LoVo (cell line): ENCODE results near the gene ATP5F1D.

Source experiments
- DNase-seq: peaks from one replicate; pipeline ENCODE4 v3.0.0-alpha.2; 2016; ENCODE audit warnings: low spot score

The ATP5F1D gene

DNA sequence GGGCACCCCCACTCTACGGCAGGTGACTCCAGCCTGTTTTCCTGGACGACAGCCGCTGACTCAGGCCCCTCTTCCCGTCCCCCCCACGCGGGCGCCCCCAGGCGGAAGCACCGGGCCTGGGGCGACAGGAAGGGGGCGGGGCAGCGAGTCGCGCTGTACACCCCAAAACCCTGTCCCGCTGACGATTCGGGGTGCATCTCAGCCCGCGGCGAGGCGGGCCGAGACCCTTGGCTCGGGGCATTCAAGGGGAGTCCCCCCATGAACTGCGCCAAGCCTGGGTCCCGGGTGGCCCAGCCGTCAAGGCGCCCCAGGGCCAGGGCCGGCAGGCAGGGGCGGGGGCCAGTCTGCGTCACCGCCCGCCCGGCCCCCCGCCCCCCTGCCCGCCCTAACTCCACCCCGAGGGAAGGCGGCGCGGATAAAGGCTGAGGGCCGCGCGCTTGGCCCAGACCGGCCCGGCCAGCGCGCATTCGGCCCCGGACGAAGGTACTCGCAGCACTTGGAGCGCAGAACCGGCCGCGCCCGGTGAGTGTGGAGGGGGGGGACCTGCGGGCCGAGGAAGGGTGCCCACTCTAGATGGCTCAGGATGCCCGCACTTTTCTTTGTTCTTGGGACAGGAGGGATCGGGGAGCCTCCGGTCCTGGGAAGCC lies 6.7 kb downstream of the ATP5F1D start, which contains the start of gene MIDN:
TSS of gene MIDN (plus strand) at position 445 of the 647 bp plus-strand sequence. CDS start 1,714 bp downstream, outside the sequence.
- DNase-seq: peak; percentile 78

DNA sequence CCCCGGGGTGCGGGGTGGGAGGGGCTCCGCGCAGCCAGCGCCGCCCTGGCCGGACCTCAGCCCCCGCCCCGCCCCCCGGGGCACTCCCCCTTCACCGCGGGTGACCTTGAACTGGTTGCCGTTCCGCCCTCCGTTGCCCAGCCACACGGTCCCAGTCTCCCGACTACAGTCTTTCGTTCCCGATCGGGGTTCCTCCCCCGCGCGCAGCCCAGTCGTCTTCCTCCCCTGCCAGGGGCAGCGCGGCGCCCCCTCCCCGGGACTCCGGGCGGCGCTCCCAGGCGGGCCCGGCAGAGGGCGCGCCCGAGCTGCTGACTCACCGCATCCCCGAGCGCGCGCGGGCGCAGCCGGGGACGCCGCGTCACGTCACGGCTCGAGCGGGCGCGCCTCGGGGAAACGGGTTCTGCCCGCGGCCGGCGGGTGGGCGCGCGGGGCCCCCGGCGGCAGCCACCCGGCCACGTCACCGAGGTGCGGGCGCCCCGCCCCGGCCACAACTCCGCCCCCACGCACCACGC lies 7.3 kb downstream of the ATP5F1D start:
- peak; percentile 66 for DNase-seq

DNA sequence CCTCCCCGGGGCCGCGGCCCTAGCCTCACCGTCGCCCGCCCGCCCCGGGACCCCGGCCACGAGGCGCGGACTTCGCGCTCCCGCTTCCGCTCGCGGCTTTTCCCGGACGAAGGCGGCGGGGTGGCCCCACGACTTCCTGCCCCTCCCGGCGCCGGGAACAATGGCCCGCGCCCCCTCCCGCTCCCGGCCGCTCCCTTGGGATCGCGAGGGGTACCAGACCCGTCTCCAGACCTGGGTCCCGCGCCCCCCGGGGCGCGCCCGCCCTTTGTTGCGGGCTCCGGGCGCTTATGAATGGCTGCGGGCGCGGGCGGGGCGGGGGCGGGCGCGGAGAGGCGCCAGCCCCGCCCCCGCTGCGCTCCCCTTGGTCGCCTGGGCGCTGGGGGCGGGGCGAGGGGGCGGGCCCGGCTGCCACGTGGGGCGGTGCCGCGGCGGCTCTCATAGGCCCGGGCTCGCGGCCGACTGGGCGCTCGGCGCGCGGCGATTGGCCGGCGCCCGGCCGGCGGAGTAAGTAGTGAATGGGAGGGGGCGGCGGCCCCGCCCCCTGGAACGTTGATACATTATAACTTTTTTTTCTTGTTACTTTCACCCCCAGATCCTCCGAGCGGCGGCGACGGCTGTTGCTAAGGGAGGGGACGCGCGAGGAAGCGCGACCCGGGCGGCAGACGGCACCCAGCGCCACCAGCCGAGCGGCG lies 7.9 kb downstream of the ATP5F1D start:
- DNase-seq: peak; percentile 94

DNA sequence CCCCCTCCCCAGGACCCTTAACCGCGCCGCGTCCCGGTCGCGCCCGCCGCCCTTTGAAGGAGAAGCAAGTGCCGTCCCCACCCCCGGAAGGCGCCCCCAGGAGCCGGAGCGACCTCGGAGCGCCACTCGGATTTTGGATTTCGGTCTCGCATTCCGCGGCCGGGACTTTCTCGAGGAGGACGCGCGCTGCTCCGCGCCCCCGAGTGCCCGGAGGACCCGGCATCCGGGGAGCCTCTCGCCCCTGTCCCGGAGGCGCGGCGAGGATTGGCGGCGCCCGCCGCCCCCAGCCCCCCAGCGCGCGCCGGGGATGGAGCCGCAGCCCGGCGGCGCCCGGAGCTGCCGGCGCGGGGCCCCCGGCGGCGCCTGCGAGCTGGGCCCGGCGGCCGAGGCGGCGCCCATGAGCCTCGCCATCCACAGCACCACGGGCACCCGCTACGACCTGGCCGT lies 8.5 kb downstream of the ATP5F1D start:
- DNase-seq: no peak

DNA sequence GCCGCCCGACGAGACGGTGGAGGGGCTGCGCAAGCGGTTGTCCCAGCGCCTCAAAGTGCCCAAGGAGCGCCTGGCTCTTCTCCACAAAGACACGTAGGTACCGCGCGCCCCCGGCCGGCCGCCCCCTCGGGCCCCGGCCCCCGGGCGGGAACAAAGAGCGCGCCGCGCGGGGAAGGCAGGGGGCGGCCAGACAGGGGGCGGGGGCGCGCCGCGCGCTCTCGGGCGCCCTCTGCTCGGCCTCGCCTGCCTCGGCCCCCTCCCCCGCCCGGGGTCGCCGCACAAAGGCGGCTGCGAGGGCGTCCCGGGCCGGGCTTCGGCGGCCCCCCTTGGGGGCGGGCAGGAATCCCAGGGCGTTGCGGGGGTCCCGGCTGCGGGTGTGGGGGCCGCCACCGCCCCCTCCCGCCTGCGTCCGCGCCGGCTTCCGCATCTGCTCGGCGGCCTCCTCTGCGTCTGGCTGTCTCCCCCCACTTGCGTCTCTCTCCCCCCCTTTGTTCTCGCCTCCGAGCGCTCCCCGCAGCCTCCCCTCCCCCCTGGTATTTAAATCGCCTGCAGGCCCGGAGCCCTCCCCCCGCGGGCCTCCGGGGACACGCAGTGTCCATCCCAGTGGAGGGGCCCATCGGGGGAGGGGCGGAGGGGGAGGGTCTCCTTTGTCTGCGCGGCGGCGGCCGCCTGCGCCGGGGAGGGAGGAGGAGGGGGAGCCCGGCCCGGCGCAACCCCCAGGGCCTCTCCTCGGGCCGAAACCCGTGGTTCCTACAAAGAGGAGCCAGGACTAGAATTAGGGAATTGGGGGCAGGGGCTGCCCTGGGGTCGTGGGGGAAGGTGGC lies 9.1 kb downstream of the ATP5F1D start:
- no peak for DNase-seq

DNA sequence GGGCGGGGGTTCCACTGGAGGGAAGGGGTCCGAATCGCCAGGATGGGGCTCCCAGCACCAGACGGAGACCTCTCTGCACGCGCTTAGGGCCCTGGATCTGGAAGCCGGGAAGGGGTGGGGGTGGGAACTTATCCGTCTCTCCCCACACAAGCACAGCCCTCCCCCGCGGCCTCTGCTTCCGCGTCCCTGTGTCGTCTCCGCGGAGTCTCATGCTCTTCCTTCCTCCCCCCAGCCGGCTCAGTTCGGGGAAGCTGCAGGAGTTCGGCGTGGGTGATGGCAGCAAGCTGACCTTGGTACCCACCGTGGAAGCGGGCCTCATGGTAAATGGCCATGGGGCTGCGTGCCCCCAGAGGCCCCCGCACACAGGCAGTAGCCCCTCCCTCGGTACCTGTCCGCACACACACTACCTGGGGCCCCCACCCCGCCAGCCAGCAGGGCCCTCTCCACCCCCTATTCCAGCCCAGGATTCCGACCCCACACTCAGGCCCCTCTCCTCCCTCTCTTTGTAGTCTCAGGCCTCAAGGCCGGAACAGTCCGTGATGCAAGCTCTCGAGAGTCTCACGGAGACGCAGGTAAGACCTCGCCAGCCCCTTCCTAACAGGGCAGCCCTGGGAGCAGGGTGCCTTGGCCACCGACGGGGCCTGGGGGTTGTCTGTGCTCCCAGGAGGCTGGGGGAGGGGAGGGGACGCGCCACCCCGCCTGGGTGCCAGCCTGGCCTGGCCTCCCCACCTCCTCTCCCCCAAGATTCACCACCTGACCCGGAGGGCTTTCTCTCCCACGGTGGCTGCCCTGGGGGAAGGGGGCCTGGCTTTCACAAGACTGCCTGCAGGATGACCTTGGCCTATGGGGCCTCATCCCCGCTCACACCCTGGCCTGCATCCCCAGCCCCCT lies 10.0 kb downstream of the ATP5F1D start:
- DNase-seq: no peak

DNA sequence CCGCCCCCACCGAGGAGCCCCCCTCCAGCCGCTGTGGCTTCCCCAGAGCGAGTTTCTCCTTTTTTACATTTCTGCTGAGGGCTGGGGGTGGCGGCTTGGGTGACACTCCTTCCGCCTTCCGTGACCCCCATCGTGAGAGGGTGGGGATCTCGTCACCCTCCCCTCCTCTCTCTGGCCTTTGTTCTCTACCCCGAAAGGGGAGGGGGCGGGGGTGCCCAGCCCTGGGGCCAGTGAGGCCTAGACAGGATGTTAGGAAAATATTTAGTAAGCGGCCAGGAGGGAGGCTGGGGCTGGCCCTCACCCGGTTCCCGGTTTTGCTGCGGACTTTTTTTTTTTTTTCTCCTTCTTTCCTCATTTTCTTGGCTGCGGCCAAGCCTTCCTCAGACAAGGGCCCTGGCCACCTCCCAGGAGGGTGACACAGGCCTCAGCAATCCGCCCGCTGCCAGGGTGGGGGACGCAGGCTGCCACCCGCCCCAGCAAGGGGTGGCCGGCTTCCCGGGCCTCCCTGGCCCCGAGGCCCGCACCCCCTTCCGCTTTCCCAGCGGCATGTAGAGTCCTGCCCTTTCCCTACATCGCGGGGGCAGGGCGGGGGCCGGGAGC lies 10.8 kb downstream of the ATP5F1D start:
- DNase-seq: peak; percentile 92

DNA sequence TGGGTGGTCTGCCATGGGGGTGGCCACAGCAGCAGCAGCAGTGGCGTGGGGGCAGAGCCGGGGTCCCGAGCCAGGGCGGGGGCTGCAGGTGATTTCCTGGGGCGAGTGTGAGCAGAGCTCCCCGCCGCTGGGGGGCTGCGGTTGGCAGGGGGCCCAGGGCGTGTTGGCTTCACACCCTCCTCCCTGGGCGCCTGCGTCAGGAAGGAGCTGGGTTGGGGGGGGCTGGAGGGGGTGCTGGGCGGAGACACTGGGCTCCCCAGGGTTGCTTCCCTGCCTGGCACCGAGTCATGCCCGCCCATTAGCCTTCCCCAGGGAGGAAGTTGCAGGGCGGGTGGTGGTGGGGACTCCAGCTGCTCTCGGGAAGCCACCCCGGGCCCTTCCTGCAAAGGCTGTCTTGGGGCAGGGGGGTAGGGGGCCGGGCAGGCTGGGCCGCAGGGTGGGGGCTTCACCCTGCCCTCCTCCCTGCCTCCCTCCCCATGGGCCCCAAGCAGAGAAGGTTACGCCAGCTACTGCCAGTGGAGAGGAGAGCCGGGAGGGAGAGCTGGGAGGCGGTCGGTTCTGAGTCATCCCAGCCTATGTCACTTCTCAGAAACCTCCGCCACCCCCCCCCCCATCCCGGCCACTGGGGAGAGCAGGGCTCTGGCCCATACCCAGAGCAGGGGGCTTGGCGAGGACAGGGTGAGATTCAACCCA lies 11.4 kb downstream of the ATP5F1D start:
- peak; percentile 85 for DNase-seq

DNA sequence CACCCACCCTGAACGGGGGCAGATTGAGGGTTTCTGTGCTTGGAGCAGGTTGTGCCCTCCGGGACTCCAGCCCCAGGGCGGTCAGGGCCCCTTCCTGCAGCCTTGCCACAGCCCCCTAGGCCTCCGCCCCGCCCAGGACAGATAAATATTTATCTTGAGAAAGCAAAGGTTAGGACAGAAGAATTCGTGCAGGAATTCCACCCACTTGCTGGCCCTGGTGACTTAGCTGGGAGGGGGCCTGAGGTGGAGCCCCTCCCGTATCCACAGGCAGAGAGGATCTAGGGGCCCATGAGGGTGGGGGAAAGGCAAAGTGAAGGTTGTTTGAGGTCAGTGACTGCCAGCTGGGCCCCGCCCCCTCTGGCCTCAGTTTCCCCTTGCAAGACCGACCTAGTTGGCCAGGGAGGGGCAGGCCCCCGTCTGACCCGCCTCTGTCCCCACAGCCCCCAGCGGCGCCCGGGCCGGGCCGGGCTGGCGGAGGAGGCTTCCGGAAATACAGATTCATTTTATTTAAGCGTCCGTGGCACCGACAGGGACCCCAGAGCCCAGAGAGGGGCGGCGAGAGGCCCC lies 12.0 kb downstream of the ATP5F1D start:
- DNase-seq: no peak

DNA sequence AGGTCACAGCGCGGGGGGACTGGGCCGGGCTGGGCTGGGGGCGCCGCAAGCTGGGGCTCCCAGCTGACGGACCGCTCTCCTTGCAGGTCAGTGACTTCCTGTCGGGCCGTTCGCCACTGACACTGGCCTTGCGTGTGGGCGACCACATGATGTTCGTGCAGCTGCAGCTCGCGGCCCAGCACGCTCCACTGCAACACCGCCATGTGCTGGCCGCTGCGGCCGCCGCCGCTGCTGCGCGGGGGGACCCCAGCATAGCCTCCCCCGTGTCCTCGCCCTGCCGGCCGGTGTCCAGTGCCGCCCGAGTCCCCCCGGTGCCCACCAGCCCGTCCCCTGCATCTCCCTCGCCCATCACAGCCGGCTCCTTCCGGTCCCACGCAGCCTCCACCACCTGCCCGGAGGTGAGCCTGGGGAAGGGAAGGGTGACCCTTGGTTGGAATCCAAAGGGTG lies 12.6 kb downstream of the ATP5F1D start:
- DNase-seq: no peak

DNA sequence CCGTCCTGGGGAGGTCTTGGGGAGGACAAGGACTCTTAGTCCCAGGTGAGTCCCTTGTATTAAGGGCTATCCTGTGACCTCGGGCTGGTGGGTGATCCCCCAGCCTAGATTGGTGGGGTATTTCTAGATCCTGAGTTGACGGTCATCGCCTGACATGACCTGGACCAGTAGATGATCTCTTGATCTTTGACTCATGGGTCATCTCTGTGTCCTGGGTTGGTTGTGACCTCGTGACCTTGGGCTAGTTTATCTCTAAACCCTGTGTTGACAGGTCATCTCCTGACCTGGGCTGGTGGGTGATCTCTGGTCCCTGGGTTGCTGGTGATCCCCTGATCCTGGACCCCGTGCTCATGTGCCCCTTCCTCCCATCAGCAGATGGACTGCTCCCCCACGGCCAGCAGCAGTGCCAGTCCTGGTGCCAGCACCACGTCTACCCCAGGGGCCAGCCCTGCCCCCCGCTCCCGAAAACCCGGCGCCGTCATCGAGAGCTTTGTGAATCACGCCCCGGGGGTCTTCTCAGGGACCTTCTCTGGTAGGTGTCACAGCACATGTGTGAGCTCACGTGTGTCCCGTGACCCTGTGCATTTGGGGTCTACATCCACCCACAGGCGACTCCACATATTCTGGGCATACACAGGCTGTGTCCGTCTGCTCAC lies 13.1 kb downstream of the ATP5F1D start:
- no peak for DNase-seq

DNA sequence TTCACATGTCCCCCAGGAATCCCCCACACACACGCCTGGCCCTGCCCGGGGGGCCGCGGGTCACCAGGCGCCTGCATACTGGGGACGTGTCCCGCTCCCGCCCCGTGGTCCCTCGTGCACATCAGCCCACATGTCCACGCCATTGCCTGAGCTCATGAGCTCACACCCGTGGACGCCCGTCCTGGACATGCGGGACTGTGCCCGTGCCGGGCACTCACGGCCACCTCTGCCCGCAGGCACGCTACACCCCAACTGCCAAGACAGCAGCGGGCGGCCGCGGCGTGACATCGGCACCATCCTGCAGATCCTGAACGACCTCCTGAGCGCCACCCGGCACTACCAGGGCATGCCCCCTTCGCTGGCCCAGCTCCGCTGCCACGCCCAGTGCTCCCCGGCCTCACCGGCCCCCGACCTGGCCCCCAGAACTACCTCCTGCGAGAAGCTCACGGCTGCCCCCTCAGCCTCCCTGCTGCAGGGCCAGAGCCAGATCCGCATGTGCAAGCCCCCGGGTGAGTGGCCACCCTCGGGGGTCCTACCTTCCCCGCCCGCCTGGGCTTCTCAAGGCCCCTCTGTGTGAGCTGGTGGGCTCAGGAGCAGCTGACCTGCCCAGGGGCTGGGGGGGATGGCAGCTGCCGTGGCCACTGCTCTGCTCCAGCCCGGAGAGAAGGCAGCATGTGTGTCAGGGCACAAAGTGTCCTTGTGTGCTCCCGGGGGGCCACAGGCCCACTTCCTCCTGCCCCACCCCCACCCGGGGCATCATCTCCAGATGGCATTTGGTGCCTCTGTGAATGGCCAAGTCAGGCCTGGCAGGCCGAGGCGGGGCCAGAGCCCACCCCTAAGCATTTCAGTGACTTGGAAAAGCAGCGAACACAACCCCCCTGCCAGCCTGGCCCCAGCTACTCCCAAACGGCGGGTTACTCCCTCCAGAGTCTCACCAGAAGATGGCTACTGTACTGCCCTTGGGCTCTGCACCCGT lies 13.9 kb downstream of the ATP5F1D start:
- no peak for DNase-seq

DNA sequence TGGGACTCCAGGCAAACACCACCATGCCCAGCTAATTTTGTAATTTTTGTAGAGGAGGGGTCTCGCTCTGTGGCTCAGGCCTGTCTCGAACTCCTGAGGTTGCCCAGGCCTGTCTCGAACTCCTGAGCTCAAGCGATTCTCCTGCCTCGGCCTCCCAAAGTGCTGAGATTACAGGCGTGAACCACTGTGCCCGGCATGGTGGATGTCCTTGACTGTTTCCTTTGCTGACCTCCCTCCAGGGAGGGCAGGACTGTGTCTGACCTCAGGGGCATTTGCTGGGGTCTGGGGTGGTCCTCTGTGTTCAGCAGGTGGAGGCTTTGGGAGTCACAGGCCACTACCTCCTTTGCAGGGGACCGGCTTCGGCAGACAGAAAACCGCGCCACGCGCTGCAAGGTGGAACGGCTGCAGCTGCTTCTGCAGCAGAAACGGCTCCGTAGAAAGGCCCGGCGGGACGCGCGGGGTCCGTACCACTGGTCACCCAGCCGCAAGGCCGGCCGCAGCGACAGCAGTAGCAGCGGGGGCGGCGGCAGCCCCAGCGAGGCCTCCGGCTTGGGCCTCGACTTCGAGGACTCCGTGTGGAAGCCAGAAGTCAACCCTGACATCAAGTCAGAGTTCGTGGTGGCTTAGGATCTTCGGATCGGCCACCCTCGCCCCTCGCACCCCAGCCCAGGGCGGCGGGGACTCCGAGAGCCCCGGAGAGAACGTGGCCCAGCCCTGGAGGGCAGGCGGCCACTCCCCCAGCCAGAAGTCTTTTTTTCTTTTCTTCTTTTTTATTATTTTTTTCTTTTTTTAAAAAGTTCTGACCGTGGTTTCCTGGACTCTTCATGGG lies 15.3 kb downstream of the ATP5F1D start:
- DNase-seq: no peak

DNA sequence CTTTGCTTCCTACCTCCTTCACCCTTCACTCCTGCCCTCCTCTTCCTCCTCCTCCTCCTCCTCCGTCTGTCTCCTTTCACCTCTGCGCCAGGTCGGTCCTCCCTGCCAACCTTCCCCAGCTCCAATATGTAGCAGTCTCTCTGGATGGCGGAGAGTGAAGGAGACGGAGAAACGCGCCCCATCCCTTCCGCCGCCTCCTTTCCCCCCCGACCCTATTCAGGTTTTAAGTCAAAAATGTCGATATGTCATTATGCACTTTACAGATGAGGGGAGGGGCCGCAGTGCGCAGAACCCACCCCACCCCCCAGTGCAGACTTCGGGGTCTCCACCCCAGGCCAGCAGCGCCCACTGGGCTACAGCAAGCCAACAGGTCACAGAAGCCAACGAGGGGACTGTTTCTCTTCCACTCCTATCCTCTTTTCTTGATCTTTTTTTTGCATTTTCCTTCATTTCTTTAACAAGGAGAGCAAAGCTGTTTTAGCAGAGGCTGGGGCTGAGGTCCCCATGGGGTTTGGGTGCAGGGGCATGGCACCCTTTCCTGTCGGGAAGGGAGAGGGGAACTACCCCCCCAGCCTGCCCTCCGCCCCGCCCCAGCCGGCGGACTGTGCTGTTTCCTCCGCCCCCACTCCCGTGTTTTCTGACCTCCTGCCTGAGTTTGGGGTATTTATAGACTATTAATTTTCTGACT lies 16.1 kb downstream of the ATP5F1D start:
- DNase-seq: no peak

DNA sequence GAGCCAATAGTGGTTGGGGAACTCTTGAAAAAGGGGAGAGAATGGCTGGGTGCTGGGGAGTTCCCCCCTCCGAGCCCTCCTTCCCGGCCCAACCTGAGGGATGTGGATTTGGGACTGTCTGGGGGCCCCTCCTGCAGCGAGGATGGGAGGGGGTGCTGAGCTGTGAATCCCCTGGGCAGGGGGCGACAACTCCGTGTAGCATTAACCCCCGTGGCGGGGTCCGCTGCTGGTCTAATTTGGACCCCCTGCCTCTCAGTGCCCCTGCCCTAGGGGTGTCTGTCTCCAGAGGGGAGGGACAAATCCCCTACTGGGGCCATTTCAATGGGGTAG lies 16.6 kb downstream of the ATP5F1D start:
- DNase-seq: no peak

DNA sequence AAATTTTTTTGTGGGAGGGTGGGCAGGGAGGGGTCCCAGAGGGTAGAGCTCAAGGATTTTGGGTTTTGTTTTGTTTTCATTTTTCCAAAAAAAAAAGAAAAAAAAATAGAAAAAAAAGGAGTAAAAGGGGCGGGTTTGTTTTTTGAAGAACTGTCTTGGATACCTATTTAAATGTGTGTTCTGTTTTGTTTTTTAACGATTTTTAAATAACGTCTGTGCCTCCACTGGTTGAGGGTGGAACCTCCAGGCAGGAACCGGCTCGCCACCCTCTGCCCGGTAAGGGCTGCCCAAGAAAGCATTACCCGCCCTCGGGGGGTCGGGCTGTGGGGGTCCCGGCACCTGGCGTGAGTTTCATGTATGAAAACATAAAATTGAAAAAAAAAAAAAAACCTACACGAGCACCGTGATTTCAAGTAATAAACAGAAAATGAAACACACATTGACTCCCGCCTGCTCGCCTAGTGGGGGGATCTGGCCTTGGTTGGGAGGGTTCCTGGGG lies 17.2 kb downstream of the ATP5F1D start:
- no peak for DNase-seq
